NT2/D1 (cell line): Measurements from ENCODE around the gene KLHL41.

Experiments used
- DNase-seq: peaks from one replicate; pipeline ENCODE4 v3.0.0-alpha.2; 2011; ENCODE audit warnings: low read depth, low spot score
- H3K27me3 ChIP-seq: 2 replicates; pipeline ENCODE4 v1.6.0; 2011; ENCODE audit warnings: mild to moderate bottlenecking; ENCODE audit not compliant: insufficient read length, insufficient read depth
- H3K36me3 ChIP-seq: 2 replicates; pipeline ENCODE4 v1.6.1; 2011; ENCODE audit warnings: mild to moderate bottlenecking, low read length, mixed read lengths; ENCODE audit not compliant: insufficient read depth, insufficient read length
- H3K4me1 ChIP-seq: 2 replicates; pipeline ENCODE4 v1.5.1; 2011; ENCODE audit not compliant: insufficient read depth, insufficient read length
- H3K4me3 ChIP-seq: 2 replicates; pipeline ENCODE4 v1.5.1; 2011; ENCODE audit warnings: low read depth; ENCODE audit not compliant: insufficient read length
- H3K9ac ChIP-seq: 2 replicates; pipeline ENCODE4 v1.6.0; 2011; ENCODE audit warnings: low read depth; ENCODE audit not compliant: insufficient read length
- H3K9me3 ChIP-seq: 2 replicates; pipeline ENCODE4 v1.5.1; 2011; ENCODE audit warnings: mild to moderate bottlenecking, low read length; ENCODE audit not compliant: insufficient read depth
- SUZ12 ChIP-seq: IDR thresholded peaks from 2 replicates; pipeline ENCODE4 v1.6.1; 2011; ENCODE audit not compliant: insufficient read length, insufficient read depth; ENCODE audit errors: extremely low read depth
- YY1 ChIP-seq: IDR thresholded peaks from 2 replicates; pipeline ENCODE4 v1.6.1; 2011; ENCODE audit not compliant: insufficient read length, insufficient read depth
- ZNF274 ChIP-seq: IDR thresholded peaks from 2 replicates; pipeline ENCODE4 v1.6.1; 2011; ENCODE audit warnings: mild to moderate bottlenecking, low read depth, low read length

KLHL41 gene

GRCh38 chr2:169490834-169491233 lies 18.7 kb upstream of the KLHL41 start:
- H3K4me3 ChIP-seq: no peak overlapping the region
- no peaks in the 10 kb centered on the region for H3K4me1 ChIP-seq
- H3K9me3 ChIP-seq: no peaks in the 10 kb centered on the region
- no peak overlapping the region for H3K9ac ChIP-seq
- no peak for DNase-seq
- H3K27me3 ChIP-seq: no peaks in the 10 kb centered on the region
- TF ChIP-seq SUZ12: no peak
- TF ChIP-seq ZNF274: no peak
- TF ChIP-seq YY1: no peak
- no peaks in the 10 kb centered on the region for H3K36me3 ChIP-seq

- no peak overlapping the region for H3K9ac ChIP-seq
- H3K4me1 ChIP-seq: no peaks in the 10 kb centered on the region
- TF ChIP-seq ZNF274: no peak
- no peak for TF ChIP-seq SUZ12
- TF ChIP-seq YY1: no peak
- H3K36me3 ChIP-seq: no peaks in the 10 kb centered on the region
- H3K4me3 ChIP-seq: no peak overlapping the region
- no peaks in the 10 kb centered on the region for H3K27me3 ChIP-seq
- H3K9me3 ChIP-seq: no peaks in the 10 kb centered on the region
- DNase-seq: no peak
Measured at GRCh38 chr2:169491378-169491777, 18.1 kb upstream of the KLHL41 start.

- no peaks in the 10 kb centered on the region for H3K4me1 ChIP-seq
- no peak for DNase-seq
- H3K27me3 ChIP-seq: no peaks in the 10 kb centered on the region
- no peaks in the 10 kb centered on the region for H3K36me3 ChIP-seq
- no peaks in the 10 kb centered on the region for H3K9me3 ChIP-seq
- H3K9ac ChIP-seq: no peak overlapping the region
- no peak for TF ChIP-seq ZNF274
- no peak for TF ChIP-seq YY1
- TF ChIP-seq SUZ12: no peak
- H3K4me3 ChIP-seq: no peak overlapping the region
Measured at GRCh38 chr2:169493360-169493759, 16.1 kb upstream of the KLHL41 start.

GRCh38 chr2:169495310-169495928 lies 14.1 kb upstream of the KLHL41 start:
- no peaks in the 10 kb centered on the region for H3K9me3 ChIP-seq
- TF ChIP-seq YY1 (no peak), SUZ12 (no peak), ZNF274 (no peak)
- DNase-seq: no peak

GRCh38 chr2:169504651-169505050 lies 4.9 kb upstream of the KLHL41 start:
- no peaks in the 10 kb centered on the region for H3K36me3 ChIP-seq
- H3K9ac ChIP-seq: no peak overlapping the region
- no peak overlapping the region for H3K4me3 ChIP-seq
- no peaks in the 10 kb centered on the region for H3K4me1 ChIP-seq
- DNase-seq: no peak
- H3K9me3 ChIP-seq: peaks cover 8% of the 10 kb centered on the region; the same call in 1 of the 2 replicates
- H3K27me3 ChIP-seq: no peaks in the 10 kb centered on the region
- no peak for TF ChIP-seq YY1
- no peak for TF ChIP-seq SUZ12

More at GRCh38 chr2:169495310-169495928, 14.1 kb upstream of the KLHL41 start:
- Histone ChIP-seq H3K4me3 (no peak overlapping the region), H3K27me3 (no peaks in the 10 kb centered on the region), H3K9ac (no peak overlapping the region), H3K4me1 (no peaks in the 10 kb centered on the region), H3K36me3 (no peaks in the 10 kb centered on the region)

GRCh38 chr2:169507698-169508097 lies 1.8 kb upstream of the KLHL41 start:
- H3K27me3 ChIP-seq: no peaks in the 10 kb centered on the region
- H3K9me3 ChIP-seq: peaks cover 8% of the 10 kb centered on the region; the same call in 1 of the 2 replicates
- H3K36me3 ChIP-seq: no peaks in the 10 kb centered on the region
- no peak for DNase-seq
- no peak overlapping the region for H3K4me3 ChIP-seq
- no peak overlapping the region for H3K9ac ChIP-seq
- TF ChIP-seq ZNF274 (no peak), YY1 (no peak), SUZ12 (no peak)
- H3K4me1 ChIP-seq: no peaks in the 10 kb centered on the region

GRCh38 chr2:169509955-169510354 lies 453 bp downstream of the KLHL41 start:
- no peak for DNase-seq

More at GRCh38 chr2:169509955-169510354, 453 bp downstream of the KLHL41 start:
- no peaks in the 10 kb centered on the region; the same call in 1 of the 2 replicates for H3K9me3 ChIP-seq
- H3K4me1 ChIP-seq: no peaks in the 10 kb centered on the region
- no peak for TF ChIP-seq SUZ12
- TF ChIP-seq YY1: no peak
- no peak for TF ChIP-seq ZNF274
- H3K4me3 ChIP-seq: no peak overlapping the region
- no peaks in the 10 kb centered on the region for H3K27me3 ChIP-seq
- no peaks in the 10 kb centered on the region for H3K36me3 ChIP-seq
- no peak overlapping the region for H3K9ac ChIP-seq
